ENCODE data around the gene EVX1.

DNA sequence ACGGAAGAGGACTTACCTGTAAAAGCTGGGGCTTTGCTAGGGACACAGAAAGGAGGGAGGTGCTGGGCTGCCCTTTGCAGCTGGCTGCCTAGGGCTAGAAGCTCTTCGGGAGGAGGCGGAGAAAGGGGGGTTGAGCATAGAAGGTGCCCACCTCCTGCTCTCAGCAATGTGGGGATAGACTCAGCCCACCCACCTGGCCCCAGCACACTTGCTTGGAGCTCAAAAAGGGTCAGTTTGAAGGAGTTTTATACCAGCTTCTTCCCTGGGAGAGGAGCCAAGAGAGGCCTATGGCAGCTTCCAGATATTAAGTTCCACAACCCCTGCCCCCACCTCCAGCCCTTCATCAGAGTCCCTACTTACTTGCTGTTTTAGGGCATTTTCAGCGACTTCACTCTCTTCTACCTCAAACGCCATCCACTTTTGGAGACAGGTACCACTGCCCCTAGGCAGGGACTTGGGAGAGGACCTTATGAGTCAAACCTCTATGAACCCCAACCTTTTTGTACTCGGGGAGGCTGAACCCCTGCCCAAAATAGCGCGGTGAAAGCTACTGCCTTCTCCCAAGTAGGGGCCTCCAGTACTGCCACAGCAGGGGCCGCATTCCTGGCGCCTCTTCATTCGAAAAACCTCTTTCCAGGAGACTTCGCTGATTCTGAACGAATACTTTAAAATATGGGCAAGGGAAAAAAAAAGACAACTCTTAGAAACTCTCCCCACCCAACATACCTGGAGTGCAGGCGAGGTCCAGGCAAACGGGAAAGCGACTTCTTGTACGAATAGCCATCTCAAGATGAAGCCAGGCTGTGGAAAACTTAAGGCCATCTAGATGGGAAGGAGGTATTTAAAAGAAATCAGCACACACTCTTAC, 1.2 kb upstream of the EVX1 start:
- no peak for TF ChIP-seq EP300 (IDR thresholded peaks at IDR 0.05)
- TF ChIP-seq POLR2A (IDR thresholded peaks at IDR 0.05; ENCODE audit: low read depth), result no peak
- no peak for TF ChIP-seq POLR2AphosphoS5 (IDR thresholded peaks at IDR 0.05)

All from esophagus muscularis mucosa (tissue), 3 donors.